HEK293 (cell line): ENCODE results near the gene PDK4.

ENCODE experiments used
- MEIS1 ChIP-seq: sonication (generic); formaldehyde crosslinking; IDR thresholded peaks from 2 replicates; pipeline ENCODE4 v1.8.1; 2022; ENCODE audit warnings: missing genetic modification reagents, mild to moderate bottlenecking, borderline replicate concordance
- ZSCAN16 ChIP-seq: fragments of 450-650 bp; formaldehyde crosslinking; IDR thresholded peaks from 2 replicates; pipeline ENCODE4 v1.5.1; 2016; ENCODE audit warnings: missing biosample characterization, missing genetic modification characterization

- TF ChIP-seq MEIS1 (CRISPR knock-in tag) (no peak), ZSCAN16 (tag by site-specific recombination) (no peak)
Measured at GRCh38 chr7:95553939-95554338, 42.4 kb downstream of the PDK4 start.
